Measurements from ENCODE around the gene KDM4C.

GRCh38 chr9:6794936-6795335 is 37.2 kb downstream of the KDM4C start:
- TF ChIP-seq CTCF (conservative IDR thresholded peaks at IDR 0.05; ENCODE audit: low read length) (no peak), EZH2phosphoT487 (IDR thresholded peaks at IDR 0.05; ENCODE audit: borderline replicate concordance, low read depth, low read length) (no peak)
